OCI-LY3 (cell line): ENCODE results near the gene PLXNB1.

ENCODE experiments used
- H2AFZ ChIP-seq: fragments of 200-600, 300-600 bp; shearing (Covaris generic); 2 replicates; pipeline ENCODE4 v1.6.0; 2014; ENCODE audit warnings: antibody characterized with exemption, low read depth, low read length
- H3K27ac ChIP-seq: fragments of 200-600, 300-600 bp; sonication (generic); 2 replicates; pipeline ENCODE4 v1.5.1; 2014; ENCODE audit warnings: mild to moderate bottlenecking, low read length, moderate library complexity, mixed read lengths
- H3K27me3 ChIP-seq: fragments of 200-600, 300-600 bp; sonication (generic); 2 replicates; pipeline ENCODE4 v1.6.1; 2014; ENCODE audit warnings: low read depth, low read length, mixed read lengths
- H3K36me3 ChIP-seq: fragments of 200-600, 300-600 bp; sonication (generic); replicated peaks from 2 replicates; pipeline ENCODE3; 2014; ENCODE audit warnings: low read depth, low read length, mixed read lengths
- H3K4me1 ChIP-seq: fragments of 300-600, 200-600 bp; sonication (generic); 2 replicates; pipeline ENCODE4 v1.6.1; 2014; ENCODE audit warnings: low read length, mixed read lengths
- H3K4me2 ChIP-seq: fragments of 200-600, 300-600 bp; sonication (generic); 2 replicates; pipeline ENCODE4 v1.6.1; 2014; ENCODE audit warnings: low read length, mixed read lengths
- H3K4me3 ChIP-seq: fragments of 300-600, 200-600 bp; sonication (generic); 2 replicates; pipeline ENCODE4 v1.5.1; 2014; ENCODE audit warnings: antibody characterized with exemption, mild to moderate bottlenecking, low read length, moderate library complexity
- H3K79me2 ChIP-seq: fragments of 300-600, 200-600 bp; shearing (Covaris generic); 2 replicates; pipeline ENCODE4 v1.6.1; 2014; ENCODE audit warnings: mild to moderate bottlenecking, low read length, mixed read lengths
- H3K9ac ChIP-seq: fragments of 300-600, 200-600 bp; shearing (Covaris generic); 2 replicates; pipeline ENCODE4 v1.6.0; 2014; ENCODE audit warnings: mild to moderate bottlenecking, low read length, moderate library complexity
- H3K9me3 ChIP-seq: fragments of 200-600, 300-600 bp; shearing (Covaris generic); 2 replicates; pipeline ENCODE4 v1.6.1; 2014; ENCODE audit warnings: low read length, mixed read lengths; ENCODE audit not compliant: insufficient read depth
- H4K20me1 ChIP-seq: fragments of 200-600, 300-600 bp; sonication (generic); 2 replicates; pipeline ENCODE4 v1.6.1; 2016; ENCODE audit warnings: low read length, mixed read lengths; ENCODE audit not compliant: insufficient read depth
- CTCF ChIP-seq: fragments of 200-600, 300-600 bp; sonication (generic); IDR thresholded peaks from 2 replicates; pipeline ENCODE4 v1.5.1; 2014; ENCODE audit warnings: antibody characterized with exemption, low read length, low read depth
- EZH2phosphoT487 ChIP-seq: fragments of 200-600 bp; shearing (Covaris generic); IDR thresholded peaks from 2 replicates; pipeline ENCODE4 v1.6.1; 2018; ENCODE audit warnings: antibody characterized with exemption, mixed run types, low read depth

PLXNB1 gene

GRCh38 chr3:48439820-48440589 lies 10.1 kb upstream of the PLXNB1 start, which contains the start of the genes CCDC51 and TMA7:
Gene CCDC51 (minus strand): TSS chr3:48440119. CDS start chr3:48435128, 4,991 bp downstream.
Gene TMA7 (plus strand): TSS chr3:48440257. CDS start chr3:48440297, 40 bp downstream.
- Histone ChIP-seq H3K9ac (peak within 1 kb of the TSS; percentile 91), H3K4me2 (peak within 1 kb of the TSS; percentile 70), H3K9me3 (no peaks in the 10 kb centered on the region), H3K79me2 (peaks cover 49% of the 10 kb centered on the region), H2AFZ (peak within 1 kb of the TSS; percentile 66), H3K4me1 (peaks cover 30% of the 10 kb centered on the region), H3K36me3 (peaks cover 17% of the 10 kb centered on the region), H3K27me3 (no peaks in the 10 kb centered on the region), H3K4me3 (peak within 1 kb of the TSS; percentile 91), H4K20me1 (peaks cover 4% of the 10 kb centered on the region; the same call in 1 of the 2 replicates), H3K27ac (peak within 1 kb of the TSS; percentile 61)
- no peak for TF ChIP-seq EZH2phosphoT487
- no peak for TF ChIP-seq CTCF

- no peak overlapping the region for H3K27ac ChIP-seq
- no peak overlapping the region for H3K9ac ChIP-seq
- H4K20me1 ChIP-seq: peaks cover 4% of the 10 kb centered on the region; the same call in 1 of the 2 replicates
- H3K27me3 ChIP-seq: no peaks in the 10 kb centered on the region
- no peaks in the 10 kb centered on the region for H3K9me3 ChIP-seq
- H3K36me3 ChIP-seq: peaks cover 23% of the 10 kb centered on the region
- H3K79me2 ChIP-seq: peaks cover 44% of the 10 kb centered on the region
- peak overlapping the region; percentile 61; the same call in 1 of the 2 replicates for H3K4me2 ChIP-seq
- TF ChIP-seq EZH2phosphoT487 (no peak), CTCF (no peak)
- no peak overlapping the region for H3K4me3 ChIP-seq
- no peak overlapping the region for H2AFZ ChIP-seq
- peaks cover 30% of the 10 kb centered on the region for H3K4me1 ChIP-seq
These were observed 7.9 kb upstream of the PLXNB1 start for GRCh38 chr3:48437812-48438211.

DNA sequence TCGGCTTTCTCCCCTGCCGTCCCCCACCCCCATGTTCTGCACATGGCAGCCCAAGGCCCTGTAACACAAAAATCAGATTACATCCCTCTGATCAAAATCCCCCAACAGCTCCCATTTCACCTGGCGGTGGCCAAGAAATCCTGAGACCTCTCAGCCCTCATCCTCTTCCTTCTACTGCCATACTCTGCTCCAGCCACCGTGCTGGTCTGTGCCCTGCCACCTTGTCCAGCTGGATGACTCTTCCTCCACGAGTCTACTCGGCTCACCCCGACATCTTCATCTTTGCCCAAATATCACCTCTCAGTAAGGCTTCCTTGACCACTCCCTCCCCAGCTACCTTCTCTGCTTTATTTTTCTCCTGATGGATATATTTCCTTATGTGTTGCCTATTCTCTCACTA lies 7.0 kb upstream of the PLXNB1 start:
- Histone ChIP-seq H3K4me3 (no peak overlapping the region), H4K20me1 (peaks cover 4% of the 10 kb centered on the region; the same call in 1 of the 2 replicates), H3K79me2 (peaks cover 36% of the 10 kb centered on the region), H3K9ac (no peak overlapping the region), H3K27me3 (no peaks in the 10 kb centered on the region), H3K4me1 (peaks cover 34% of the 10 kb centered on the region), H3K27ac (no peak overlapping the region), H2AFZ (no peak overlapping the region), H3K9me3 (no peaks in the 10 kb centered on the region), H3K4me2 (no peak overlapping the region), H3K36me3 (peaks cover 24% of the 10 kb centered on the region)
- TF ChIP-seq CTCF (no peak), EZH2phosphoT487 (no peak)

DNA sequence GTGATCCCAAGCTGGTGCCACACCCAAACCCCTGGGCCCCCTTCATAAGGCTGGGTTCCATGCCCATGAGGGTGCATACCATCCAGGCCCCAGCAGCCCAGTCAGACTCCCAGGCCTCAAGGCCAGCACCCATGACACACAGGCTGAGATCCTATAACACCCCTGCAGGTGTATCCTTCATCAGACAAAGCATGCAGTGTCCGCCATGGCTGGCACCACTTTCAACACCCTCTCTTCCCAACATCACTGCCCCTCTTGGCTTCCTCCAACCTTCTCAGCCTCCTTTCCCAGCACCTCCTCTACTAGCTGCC lies 6.5 kb upstream of the PLXNB1 start:
- H3K9ac ChIP-seq: no peak overlapping the region
- H3K27me3 ChIP-seq: no peaks in the 10 kb centered on the region
- TF ChIP-seq EZH2phosphoT487 (no peak), CTCF (no peak)
- H3K27ac ChIP-seq: no peak overlapping the region
- H4K20me1 ChIP-seq: no peaks in the 10 kb centered on the region
- H2AFZ ChIP-seq: no peak overlapping the region
- no peak overlapping the region for H3K4me2 ChIP-seq
- H3K9me3 ChIP-seq: no peaks in the 10 kb centered on the region
- H3K79me2 ChIP-seq: peaks cover 31% of the 10 kb centered on the region
- H3K36me3 ChIP-seq: peaks cover 23% of the 10 kb centered on the region
- peaks cover 30% of the 10 kb centered on the region for H3K4me1 ChIP-seq
- no peak overlapping the region for H3K4me3 ChIP-seq
